Uterus (tissue), 4 donors: ENCODE results near the gene CPE. TPM values are rescaled to one million over a fixed set of nuclear protein-coding genes. Genes with fewer than 3 reads are reported as not detected.

Experiments
- DNase-seq, 2 donors: peaks; one replicate each; pipeline ENCODE4 v3.0.0-alpha.2; 2019 to 2020
- H3K27ac ChIP-seq, 2 donors: fragments of 200-600 bp; sonication (generic); 1 replicate in 1 of 2; 2 replicates in 1 of 2; pipeline ENCODE4 v1.5.1; 2016 to 2018
- H3K27me3 ChIP-seq, 2 donors: fragments of 200-600 bp; sonication (generic); one replicate each; pipeline ENCODE4 v1.5.1; 2018 to 2019; ENCODE audit warnings: control low read depth in 1 of 2
- H3K36me3 ChIP-seq, 2 donors: fragments of 200-600 bp; sonication (generic); one replicate each; pipeline ENCODE4 v1.5.1; 2019; ENCODE audit warnings: control low read depth in 1 of 2
- H3K4me1 ChIP-seq, 2 donors: fragments of 200-600 bp; sonication (generic); one replicate each; pipeline ENCODE4 v1.5.1; 2018 to 2019; ENCODE audit warnings: control low read depth in 1 of 2
- H3K4me3 ChIP-seq, 2 donors: fragments of 200-600 bp; sonication (generic); 1 replicate in 1 of 2; 2 replicates in 1 of 2; pipeline ENCODE4 v1.5.1; 2018 to 2019; ENCODE audit warnings: mild to moderate bottlenecking in 1 of 2
- H3K9me3 ChIP-seq, 2 donors: fragments of 200-600 bp; sonication (generic); one replicate each; pipeline ENCODE4 v1.5.1; 2019; ENCODE audit warnings: control low read depth in 1 of 2
- CTCF ChIP-seq, 4 experiments: fragments of 200-600 bp in 2 of 4; fragments of 450-650 bp in 2 of 4; sonication (generic) in 2 of 4; IDR thresholded peaks; one replicate each; pipeline ENCODE4 v1.5.1; 2016 to 2019; ENCODE audit warnings: antibody characterized with exemption in 4 of 4, mild to moderate bottlenecking in 2 of 4, moderate library complexity in 1 of 4
- POLR2A ChIP-seq, 2 donors: fragments of 450-650 bp; IDR thresholded peaks; one replicate each; pipeline ENCODE4 v1.6.1; 2016; ENCODE audit warnings: antibody characterized with exemption in 2 of 2, mild to moderate bottlenecking in 1 of 2, moderate library complexity in 1 of 2
- intact Hi-C: fragments of 100-400 bp; cut with DNase I; formaldehyde crosslinking; loops from one replicate; pipeline ENCODE4 v1.15.1; 2023; ENCODE audit warnings: low total_unique reads
- total RNA-seq, 4 donors: library from RNA; depleted of rRNA in 3 of 4; stranded (reverse); fragments of >200 nt in 3 of 4; gene quantifications; one replicate each; pipeline versions ENCODE4 v1.1.0 to v1.2.4, GENCODE V29; 2014 to 2023
- donor health status: DM: yes; HTN: yes; CAD: no.

The CPE gene
- 100 to 1,000 TPM in 3 of 4 donors, 10 to 100 TPM in 1; 85.0 to 395 (median 129) TPM for total RNA-seq

- peak within 1 kb of the TSS; percentile 38 to 44 for H3K4me3 ChIP-seq
- peaks cover 0 to 5% of the 10 kb centered on the region in 2 donors for H3K9me3 ChIP-seq
- no peaks in the 10 kb centered on the region for H3K4me1 ChIP-seq
- H3K36me3 ChIP-seq: no peaks in the 10 kb centered on the region
- no peaks in the 10 kb centered on the region for H3K27me3 ChIP-seq
- peak; percentile 72 to 77 for DNase-seq
- intact Hi-C loops: no loop called here
- peak within 1 kb of the TSS; percentile 74 to 75 for H3K27ac ChIP-seq
- peak; percentile 74 to 78 for TF ChIP-seq POLR2A (IDR thresholded peaks at IDR 0.05)
- TF ChIP-seq CTCF (IDR thresholded peaks at IDR 0.05): peak in 3 of 4 experiments; percentile 54 to 78 (median 62)
Observed at GRCh38 chr4:165378745-165379677, at the start of gene CPE. CPE (plus strand) TSS chr4:165379008; CDS start chr4:165379222, 214 bp downstream.

GRCh38 chr4:165330071-165330470 is 48.7 kb upstream of the CPE start:
- Histone ChIP-seq H3K4me3 (no peak overlapping the region), H3K36me3 (no peaks in the 10 kb centered on the region), H3K27ac (no peak overlapping the region), H3K4me1 (no peaks in the 10 kb centered on the region), H3K9me3 (no peaks in the 10 kb centered on the region), H3K27me3 (no peaks in the 10 kb centered on the region)
- DNase-seq: no peak
- TF ChIP-seq POLR2A (IDR thresholded peaks at IDR 0.05) (no peak), CTCF (IDR thresholded peaks at IDR 0.05) (no peak)
- intact Hi-C loops: loop anchor here (10.0 kb wide), 1 partner anchor 125 kb away; the partner anchor contains the start of gene KLHL2

- intact Hi-C loops: loop anchor here (10.0 kb wide), 1 partner anchor 126 kb away; the partner anchor contains the start of gene KLHL2
- Histone ChIP-seq H3K36me3 (no peaks in the 10 kb centered on the region), H3K4me1 (no peaks in the 10 kb centered on the region), H3K9me3 (no peaks in the 10 kb centered on the region), H3K4me3 (no peak overlapping the region), H3K27ac (no peak overlapping the region), H3K27me3 (no peaks in the 10 kb centered on the region)
- TF ChIP-seq POLR2A (IDR thresholded peaks at IDR 0.05) (no peak), CTCF (IDR thresholded peaks at IDR 0.05) (no peak)
- no peak for DNase-seq
Observed at GRCh38 chr4:165330666-165331065, 48.1 kb upstream of the CPE start.

- Histone ChIP-seq H3K27ac (no peak overlapping the region), H3K4me1 (no peaks in the 10 kb centered on the region), H3K9me3 (no peaks in the 10 kb centered on the region), H3K36me3 (no peaks in the 10 kb centered on the region), H3K27me3 (no peaks in the 10 kb centered on the region), H3K4me3 (no peak overlapping the region)
- no peak for TF ChIP-seq POLR2A (IDR thresholded peaks at IDR 0.05)
- no peak for TF ChIP-seq CTCF (IDR thresholded peaks at IDR 0.05)
- DNase-seq: no peak
- intact Hi-C loops: loop anchor here (10.0 kb wide), 1 partner anchor 127 kb away; the partner anchor contains the start of gene KLHL2
Observed at GRCh38 chr4:165331359-165331758, 47.4 kb upstream of the CPE start.

- intact Hi-C loops: loop anchor here (10.0 kb wide), 1 partner anchor 127 kb away; the partner anchor contains the start of gene KLHL2
- H3K4me1 ChIP-seq: no peaks in the 10 kb centered on the region
Observed at GRCh38 chr4:165331823-165332222, 47.0 kb upstream of the CPE start.

More at GRCh38 chr4:165331823-165332222, 47.0 kb upstream of the CPE start:
- no peak overlapping the region for H3K4me3 ChIP-seq
- no peak overlapping the region for H3K27ac ChIP-seq
- no peak for TF ChIP-seq POLR2A (IDR thresholded peaks at IDR 0.05)
- no peak for TF ChIP-seq CTCF (IDR thresholded peaks at IDR 0.05)
- no peaks in the 10 kb centered on the region for H3K9me3 ChIP-seq
- no peak for DNase-seq
- H3K27me3 ChIP-seq: no peaks in the 10 kb centered on the region
- no peaks in the 10 kb centered on the region for H3K36me3 ChIP-seq
